ENCODE data around the gene MTG2.

DNA sequence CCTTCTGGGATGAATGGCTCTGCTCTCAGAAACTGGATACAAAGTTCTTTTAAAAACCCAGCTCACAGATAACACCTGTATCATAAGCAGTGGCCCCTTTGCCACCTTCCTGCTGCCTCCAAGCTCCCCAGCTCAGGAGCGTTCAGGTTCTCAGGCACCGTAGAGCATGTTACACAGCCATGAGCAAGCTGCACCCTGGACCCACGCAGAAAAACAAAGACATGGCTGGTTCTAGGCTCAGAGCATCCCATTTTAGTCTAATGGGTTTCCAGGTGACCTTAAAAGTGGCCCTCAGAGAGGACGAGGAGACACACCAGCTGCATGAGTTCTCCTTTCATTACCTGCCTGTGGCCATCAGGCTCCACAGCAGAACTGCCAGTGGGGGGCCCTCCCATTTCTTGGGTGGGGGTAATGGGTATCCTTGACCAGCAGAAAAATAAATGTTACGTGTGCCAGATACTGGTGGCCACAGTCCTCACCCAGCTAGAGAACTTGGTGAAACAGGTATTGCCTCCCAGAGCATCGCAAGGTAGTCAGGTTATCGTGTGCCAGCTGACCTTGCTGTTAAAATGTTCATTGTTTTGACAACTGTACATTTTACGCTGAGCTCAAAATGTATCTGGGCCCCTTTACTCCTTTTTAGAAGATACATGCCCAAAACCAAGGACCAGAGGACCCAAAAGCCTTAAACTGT lies 47.1 kb upstream of the MTG2 start:
- peak; percentile 39 for TF ChIP-seq POLR2AphosphoS5 (IDR thresholded peaks at IDR 0.05; ENCODE audit: low read depth, low read length)
- no peak for TF ChIP-seq HDAC2 (IDR thresholded peaks at IDR 0.05; ENCODE audit: borderline replicate concordance in 1 of 2, low read depth in 2 of 2, low read length in 2 of 2)
- TF ChIP-seq SP1 (IDR thresholded peaks at IDR 0.05; ENCODE audit: low read depth, low read length), result no peak
- TF ChIP-seq ASH2L (IDR thresholded peaks at IDR 0.05; ENCODE audit: low read length), result no peak
- TF ChIP-seq, protein P1, sequence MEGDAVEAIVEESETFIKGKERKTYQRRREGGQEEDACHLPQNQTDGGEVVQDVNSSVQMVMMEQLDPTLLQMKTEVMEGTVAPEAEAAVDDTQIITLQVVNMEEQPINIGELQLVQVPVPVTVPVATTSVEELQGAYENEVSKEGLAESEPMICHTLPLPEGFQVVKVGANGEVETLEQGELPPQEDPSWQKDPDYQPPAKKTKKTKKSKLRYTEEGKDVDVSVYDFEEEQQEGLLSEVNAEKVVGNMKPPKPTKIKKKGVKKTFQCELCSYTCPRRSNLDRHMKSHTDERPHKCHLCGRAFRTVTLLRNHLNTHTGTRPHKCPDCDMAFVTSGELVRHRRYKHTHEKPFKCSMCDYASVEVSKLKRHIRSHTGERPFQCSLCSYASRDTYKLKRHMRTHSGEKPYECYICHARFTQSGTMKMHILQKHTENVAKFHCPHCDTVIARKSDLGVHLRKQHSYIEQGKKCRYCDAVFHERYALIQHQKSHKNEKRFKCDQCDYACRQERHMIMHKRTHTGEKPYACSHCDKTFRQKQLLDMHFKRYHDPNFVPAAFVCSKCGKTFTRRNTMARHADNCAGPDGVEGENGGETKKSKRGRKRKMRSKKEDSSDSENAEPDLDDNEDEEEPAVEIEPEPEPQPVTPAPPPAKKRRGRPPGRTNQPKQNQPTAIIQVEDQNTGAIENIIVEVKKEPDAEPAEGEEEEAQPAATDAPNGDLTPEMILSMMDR (IDR thresholded peaks at IDR 0.05; ENCODE audit: control extremely low read depth in 1 of 3, insufficient read depth in 1 of 3, low read depth in 1 of 3, low read length in 3 of 3), result no peak
- no peak for TF ChIP-seq SUZ12 (IDR thresholded peaks at IDR 0.05; ENCODE audit: low read length)
- no peak for TF ChIP-seq YY1 (IDR thresholded peaks at IDR 0.05; ENCODE audit: low read depth, low read length)
- no peak for TF ChIP-seq NRF1 (IDR thresholded peaks at IDR 0.05; ENCODE audit: low read depth, low read length)
- no peak for TF ChIP-seq EP300 (IDR thresholded peaks at IDR 0.05; ENCODE audit: borderline replicate concordance in 1 of 2, low read depth in 2 of 2, low read length in 2 of 2)
- TF ChIP-seq ZNF274 (IDR thresholded peaks at IDR 0.05; ENCODE audit: borderline replicate concordance, extremely low read depth, low read length), result no peak
- no peak; a peak in 1 of 3 replicates for TF ChIP-seq POLR2A (IDR thresholded peaks at IDR 0.05; ENCODE audit: control extremely low read depth in 1 of 2, low read depth in 2 of 2, low read length in 2 of 2)
- no peak for TF ChIP-seq TAF1 (IDR thresholded peaks at IDR 0.05; ENCODE audit: low read depth, low read length)
- no peak for TF ChIP-seq EZH2 (IDR thresholded peaks at IDR 0.05; ENCODE audit: low read depth, low read length, severe bottlenecking)
